Mesothelial cell of epicardium (in vitro differentiated cells): ENCODE measurements around the gene TMEM107. TPM values are rescaled to one million over a fixed set of nuclear protein-coding genes. Genes with fewer than 3 reads are reported as not detected.
A peak's percentile ranks its signal among the peaks of the same experiment; 100 is the strongest.

Experiments used
- DNase-seq, 2 experiments: peaks; one replicate each; pipeline ENCODE4 v3.0.0; 2021; ENCODE audit warnings: low spot score in 2 of 2; ENCODE audit not compliant: unreplicated experiment in 2 of 2
- H3K27ac Mint-ChIP-seq: 2 replicates; pipeline ENCODE4 v1.8.0; 2021; ENCODE audit warnings: mixed read lengths
- H3K27me3 Mint-ChIP-seq: 2 replicates; pipeline ENCODE4 v1.8.0; 2021; ENCODE audit warnings: low read depth, mixed read lengths
- H3K36me3 Mint-ChIP-seq: 2 replicates; pipeline ENCODE4 v1.8.0; 2021; ENCODE audit warnings: mixed read lengths
- H3K4me1 Mint-ChIP-seq: 2 replicates; pipeline ENCODE4 v1.8.0; 2021; ENCODE audit warnings: mixed read lengths
- H3K4me3 Mint-ChIP-seq: 2 replicates; pipeline ENCODE4 v1.8.0; 2021; ENCODE audit warnings: mild to moderate bottlenecking, moderate library complexity, mixed read lengths
- H3K9me3 Mint-ChIP-seq: 2 replicates; pipeline ENCODE4 v1.8.0; 2021; ENCODE audit warnings: mixed read lengths
- total RNA-seq: library from RNA; stranded (reverse); gene quantifications from 3 replicates; pipeline ENCODE4 v1.2.1, GENCODE V29; 2021
- TF ChIP-seq, protein P1 (sequence below): fragments of 200-600 bp; sonication (generic); IDR thresholded peaks from one replicate; pipeline ENCODE4 v1.5.0; 2021; ENCODE audit warnings: antibody characterized with exemption; ENCODE audit not compliant: unreplicated experiment

The TMEM107 gene
- total RNA-seq, 1 donor from 2014 or later: 23.2 TPM

DNA sequence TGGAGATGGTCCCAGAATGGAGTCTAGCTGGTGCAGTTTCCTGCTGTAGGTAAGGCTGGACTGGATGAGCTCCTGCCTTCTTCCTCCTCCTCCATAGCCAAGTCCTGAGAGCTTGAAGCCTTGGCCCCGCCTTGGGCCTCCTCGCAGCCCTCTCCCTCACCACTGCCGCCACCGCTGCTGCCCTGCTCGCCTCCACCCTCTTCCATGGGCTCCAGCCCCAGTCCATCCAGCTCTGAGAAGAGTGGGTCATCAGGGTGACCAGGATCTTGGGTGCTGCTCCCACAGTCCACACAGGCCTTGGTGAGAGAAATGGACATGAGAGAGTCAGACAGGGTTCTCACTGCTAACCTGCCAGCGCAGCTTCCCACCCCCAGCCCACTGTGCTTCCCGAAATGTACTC is 35.1 kb downstream of the TMEM107 start:
- Mint-ChIP-seq H3K9me3 (no peaks in the 10 kb centered on the region), H3K4me3 (no peak overlapping the region)

GRCh38 chr17:8140065-8141029 is 35.8 kb downstream of the TMEM107 start:
- H3K27me3 Mint-ChIP-seq: no peaks in the 10 kb centered on the region
- TF ChIP-seq, protein P1, sequence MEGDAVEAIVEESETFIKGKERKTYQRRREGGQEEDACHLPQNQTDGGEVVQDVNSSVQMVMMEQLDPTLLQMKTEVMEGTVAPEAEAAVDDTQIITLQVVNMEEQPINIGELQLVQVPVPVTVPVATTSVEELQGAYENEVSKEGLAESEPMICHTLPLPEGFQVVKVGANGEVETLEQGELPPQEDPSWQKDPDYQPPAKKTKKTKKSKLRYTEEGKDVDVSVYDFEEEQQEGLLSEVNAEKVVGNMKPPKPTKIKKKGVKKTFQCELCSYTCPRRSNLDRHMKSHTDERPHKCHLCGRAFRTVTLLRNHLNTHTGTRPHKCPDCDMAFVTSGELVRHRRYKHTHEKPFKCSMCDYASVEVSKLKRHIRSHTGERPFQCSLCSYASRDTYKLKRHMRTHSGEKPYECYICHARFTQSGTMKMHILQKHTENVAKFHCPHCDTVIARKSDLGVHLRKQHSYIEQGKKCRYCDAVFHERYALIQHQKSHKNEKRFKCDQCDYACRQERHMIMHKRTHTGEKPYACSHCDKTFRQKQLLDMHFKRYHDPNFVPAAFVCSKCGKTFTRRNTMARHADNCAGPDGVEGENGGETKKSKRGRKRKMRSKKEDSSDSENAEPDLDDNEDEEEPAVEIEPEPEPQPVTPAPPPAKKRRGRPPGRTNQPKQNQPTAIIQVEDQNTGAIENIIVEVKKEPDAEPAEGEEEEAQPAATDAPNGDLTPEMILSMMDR: no peak
- H3K4me3 Mint-ChIP-seq: no peak overlapping the region
- H3K27ac Mint-ChIP-seq: no peak overlapping the region
- H3K9me3 Mint-ChIP-seq: no peaks in the 10 kb centered on the region
- peaks cover 21% of the 10 kb centered on the region for H3K36me3 Mint-ChIP-seq
- no peaks in the 10 kb centered on the region for H3K4me1 Mint-ChIP-seq
- DNase-seq: no peak

More for the DNA sequence above, 35.1 kb downstream of the TMEM107 start:
- DNase-seq: no peak
- TF ChIP-seq, protein P1: no peak
- Mint-ChIP-seq H3K4me1 (no peaks in the 10 kb centered on the region), H3K36me3 (peaks cover 24% of the 10 kb centered on the region), H3K27me3 (no peaks in the 10 kb centered on the region), H3K27ac (peak overlapping the region; percentile 21)

GRCh38 chr17:8138672-8139371 is 37.4 kb downstream of the TMEM107 start:
- peaks cover 19% of the 10 kb centered on the region for H3K36me3 Mint-ChIP-seq
- H3K4me1 Mint-ChIP-seq: no peaks in the 10 kb centered on the region
- H3K27me3 Mint-ChIP-seq: no peaks in the 10 kb centered on the region
- DNase-seq: peak; percentile 93 to 100
- TF ChIP-seq, protein P1: peak; percentile 92
- H3K4me3 Mint-ChIP-seq: no peak overlapping the region
- no peak overlapping the region for H3K27ac Mint-ChIP-seq
- no peaks in the 10 kb centered on the region for H3K9me3 Mint-ChIP-seq

DNA sequence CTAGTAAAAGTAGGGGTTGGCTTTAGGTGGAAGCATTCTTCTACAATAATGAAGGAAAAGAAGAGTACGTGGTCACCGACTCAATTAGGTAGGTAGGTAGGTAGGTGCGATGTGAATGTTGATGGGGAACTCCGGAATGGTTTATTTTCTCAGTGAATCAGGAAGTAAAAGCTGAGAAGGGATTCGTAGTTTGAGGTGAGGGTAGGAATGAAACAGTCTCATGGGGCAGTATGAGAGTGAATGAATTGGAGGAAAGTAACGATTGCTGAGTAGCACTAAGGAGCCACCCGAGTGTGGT is 37.9 kb downstream of the TMEM107 start:
- Mint-ChIP-seq H3K27me3 (no peaks in the 10 kb centered on the region), H3K36me3 (peaks cover 16% of the 10 kb centered on the region), H3K27ac (no peak overlapping the region), H3K4me3 (no peak overlapping the region), H3K4me1 (no peaks in the 10 kb centered on the region), H3K9me3 (no peaks in the 10 kb centered on the region)
- TF ChIP-seq, protein P1: no peak
- no peak for DNase-seq

DNA sequence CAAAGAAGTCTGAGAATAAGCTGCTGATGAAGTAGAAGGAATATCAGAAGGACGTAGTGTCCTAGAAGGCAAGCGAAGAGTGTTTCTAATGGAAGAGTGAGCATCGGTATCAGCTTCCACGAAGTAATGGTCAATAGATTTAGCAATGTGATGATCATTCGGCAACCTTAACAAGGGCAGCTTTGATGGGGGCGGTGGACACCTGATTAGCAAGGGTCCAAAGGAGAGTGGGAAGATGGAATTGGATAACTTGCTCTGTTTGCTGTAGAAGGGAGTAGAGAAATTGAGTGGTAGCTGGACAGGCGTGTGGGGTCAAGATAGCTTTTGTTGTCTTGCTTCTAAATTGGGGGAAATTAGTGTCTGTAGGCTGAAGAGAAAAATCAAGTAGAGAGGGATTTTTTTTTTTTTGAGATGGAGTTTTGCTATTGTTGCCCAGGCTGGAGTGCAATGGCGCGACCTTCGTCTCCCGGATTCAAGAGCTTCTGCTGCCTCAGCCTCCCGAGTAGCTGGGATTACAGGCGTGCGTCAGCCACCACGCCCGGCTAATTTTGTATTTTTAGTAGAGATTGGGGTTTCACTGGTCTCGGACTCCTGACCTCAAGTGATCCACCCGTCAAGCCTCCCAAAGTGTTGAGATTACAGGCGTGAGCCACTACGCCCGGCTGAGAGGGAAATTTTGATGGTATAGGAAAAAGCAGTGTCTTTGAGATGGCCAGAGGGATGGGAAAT is 38.4 kb downstream of the TMEM107 start:
- Mint-ChIP-seq H3K4me3 (no peak overlapping the region), H3K27ac (no peak overlapping the region), H3K4me1 (no peaks in the 10 kb centered on the region), H3K36me3 (peaks cover 14% of the 10 kb centered on the region), H3K9me3 (no peaks in the 10 kb centered on the region), H3K27me3 (no peaks in the 10 kb centered on the region)
- DNase-seq: peak in 1 of 2 experiments; percentile 31
- TF ChIP-seq, protein P1: no peak
